B cell (primary cell): ENCODE data around the gene STAMBPL1. TPM values are rescaled to one million over a fixed set of nuclear protein-coding genes. Genes with fewer than 3 reads are reported as not detected.

Experiments used
- ATAC-seq: fragments of 200-7000 bp; cut with Tn5 transposase; one replicate; pipeline ENCODE4 v1.10.0; 2021; ENCODE audit warnings: low read depth, mild to moderate bottlenecking, moderate number of reproducible peaks, moderate library complexity
- CTCF ChIA-PET: fragments of 350-600 bp; sonication (Branson Sonifier 250); formaldehyde crosslinking; loops from one replicate; lab custom pipeline; 2021; ENCODE audit warnings: antibody characterized with exemption, inconsistent platforms; lab: Charles Lee
- POLR2A ChIA-PET: fragments of 350-600 bp; sonication (Branson Sonifier 250); formaldehyde crosslinking; loops from one replicate; lab custom pipeline; 2021; ENCODE audit warnings: antibody characterized with exemption; lab: Charles Lee
- DNase-seq: peaks from one replicate; pipeline ENCODE4 v3.0.0; 2013
- H2AFZ ChIP-seq: 2 replicates; pipeline ENCODE4 v1.6.1; 2012; ENCODE audit warnings: mild to moderate bottlenecking, low read depth, low read length; ENCODE audit not compliant: insufficient read depth, poor library complexity, severe bottlenecking
- H3K27ac ChIP-seq, 2 donors: 1 replicate in 1 of 2; 2 replicates in 1 of 2; pipeline ENCODE4 v1.5.1; 2012 to 2013; ENCODE audit warnings: low read length in 2 of 2, mild to moderate bottlenecking in 2 of 2, moderate library complexity in 1 of 2
- H3K27me3 ChIP-seq, 4 experiments: fragments of 200-600 bp in 1 of 4; sonication (generic) in 1 of 4; replicated peaks in 1 of 4; 1 replicate in 2 of 4; 2 replicates in 2 of 4; pipeline versions ENCODE4 v1.6.1 to v1.7.0; 2013 to 2016; ENCODE audit warnings: low read length in 3 of 4, mild to moderate bottlenecking in 2 of 4, mixed read lengths in 1 of 4, moderate library complexity in 1 of 4; ENCODE audit not compliant: insufficient read depth in 4 of 4, control insufficient read depth in 3 of 4; ENCODE audit errors: control extremely low read depth in 1 of 4
- H3K36me3 ChIP-seq, 2 experiments: replicated peaks in 1 of 2; 1 replicate in 1 of 2; 2 replicates in 1 of 2; pipeline versions ENCODE4 v1.6.1 to v1.7.1; 2013; ENCODE audit warnings: low read length in 1 of 2; ENCODE audit not compliant: insufficient read depth in 2 of 2, control insufficient read depth in 1 of 2; ENCODE audit errors: control extremely low read depth in 1 of 2, extremely low read depth in 1 of 2
- H3K4me1 ChIP-seq, 2 donors: fragments of 200-600 bp in 1 of 2; sonication (generic) in 1 of 2; 1 replicate in 1 of 2; 2 replicates in 1 of 2; pipeline versions ENCODE4 v1.5.1 to v1.6.1; 2013 to 2017; ENCODE audit warnings: low read length in 2 of 2; ENCODE audit not compliant: control insufficient read depth in 2 of 2, insufficient read depth in 2 of 2
- H3K4me2 ChIP-seq: replicated peaks from 2 replicates; pipeline ENCODE3; 2012; ENCODE audit warnings: mild to moderate bottlenecking, low read depth, low read length; ENCODE audit not compliant: poor library complexity, severe bottlenecking
- H3K4me3 ChIP-seq, 5 experiments: fragments of 200-600 bp in 1 of 5; sonication (generic) in 1 of 5; 1 replicate in 3 of 5; 2 replicates in 2 of 5; pipeline versions ENCODE4 v1.5.1 to v1.7.0; 2011 to 2016; ENCODE audit warnings: low read length in 4 of 5, mild to moderate bottlenecking in 4 of 5, low read depth in 2 of 5, control low read depth in 1 of 5, moderate library complexity in 1 of 5; ENCODE audit not compliant: insufficient read depth in 1 of 5; ENCODE audit errors: control extremely low read depth in 1 of 5, extremely low read depth in 1 of 5
- H3K79me2 ChIP-seq: fragments of 200-600 bp; sonication (generic); one replicate; pipeline ENCODE4 v1.6.0; 2016; ENCODE audit warnings: low read length; ENCODE audit not compliant: control insufficient read depth, insufficient read depth
- H3K9ac ChIP-seq: fragments of 200-600 bp; sonication (generic); 2 replicates; pipeline ENCODE4 v1.6.1; 2017; ENCODE audit warnings: mild to moderate bottlenecking, low read length, moderate library complexity
- H3K9me3 ChIP-seq, 3 donors: one replicate each; pipeline versions ENCODE4 v1.6.1 to v1.7.1; 2013; ENCODE audit warnings: low read length in 2 of 3; ENCODE audit not compliant: control insufficient read depth in 2 of 3, insufficient read depth in 1 of 3; ENCODE audit errors: control extremely low read depth in 1 of 3
- H4K20me1 ChIP-seq: 2 replicates; pipeline ENCODE4 v1.6.0; 2012; ENCODE audit warnings: mild to moderate bottlenecking, low read length; ENCODE audit not compliant: insufficient read depth, control insufficient read depth, poor library complexity, severe bottlenecking
- H3K27ac Mint-ChIP-seq: one replicate; pipeline ENCODE4 v1.8.0; 2021; ENCODE audit warnings: mixed read lengths
- H3K27me3 Mint-ChIP-seq: one replicate; pipeline ENCODE4 v1.8.0; 2021; ENCODE audit warnings: mixed read lengths
- H3K4me1 Mint-ChIP-seq: one replicate; pipeline ENCODE4 v1.8.0; 2021; ENCODE audit warnings: mixed read lengths
- H3K4me3 Mint-ChIP-seq: one replicate; pipeline ENCODE4 v1.8.0; 2021; ENCODE audit warnings: mixed read lengths
- H3K9me3 Mint-ChIP-seq: one replicate; pipeline ENCODE4 v1.8.0; 2022; ENCODE audit warnings: mixed read lengths; ENCODE audit not compliant: insufficient read depth
- EZH2 ChIP-seq: IDR thresholded peaks from 2 replicates; pipeline ENCODE4 v1.6.1; 2012; ENCODE audit warnings: borderline replicate concordance, low read depth, mild to moderate bottlenecking, moderate library complexity, low read length; ENCODE audit not compliant: insufficient read depth, poor library complexity, severe bottlenecking
- WGBS: methylation state at CpG from one replicate; pipeline ENCODE4 v1.1.5; 2013; ENCODE audit warnings: missing lambda C conversion rate; ENCODE audit not compliant: insufficient coverage; 5-methylcytosine and 5-hydroxymethylcytosine counted together
- intact Hi-C: fragments of 100-400 bp; cut with micrococcal nuclease; formaldehyde crosslinking; loops from one replicate; pipeline ENCODE4 v1.10.0; 2022
- polyA plus RNA-seq: library from polyadenylated mRNA; depleted of rRNA; stranded (reverse); fragments of >200 nt; gene quantifications from 2 replicates; pipeline ENCODE4 v1.2.3, GENCODE V29; 2012
- total RNA-seq, 2 donors: library from RNA; stranded (reverse); fragments of 120-200 nt in 1 of 2; gene quantifications; 1 replicate in 1 of 2; 2 replicates in 1 of 2; pipeline versions ENCODE4 v1.2.3 to v1.2.4, GENCODE V29; 2013 to 2022
- TF ChIP-seq, protein P1 (sequence below): fragments of 200-600 bp; IDR thresholded peaks from one replicate; pipeline ENCODE4 v1.8.0; 2022; ENCODE audit warnings: antibody characterized with exemption, mild to moderate bottlenecking

The STAMBPL1 gene
- total and polyA plus RNA-seq, 2 donors (not counting 1 experiment from before 2014, with no cell fraction given) = 50.3 to 64.2 TPM

DNA sequence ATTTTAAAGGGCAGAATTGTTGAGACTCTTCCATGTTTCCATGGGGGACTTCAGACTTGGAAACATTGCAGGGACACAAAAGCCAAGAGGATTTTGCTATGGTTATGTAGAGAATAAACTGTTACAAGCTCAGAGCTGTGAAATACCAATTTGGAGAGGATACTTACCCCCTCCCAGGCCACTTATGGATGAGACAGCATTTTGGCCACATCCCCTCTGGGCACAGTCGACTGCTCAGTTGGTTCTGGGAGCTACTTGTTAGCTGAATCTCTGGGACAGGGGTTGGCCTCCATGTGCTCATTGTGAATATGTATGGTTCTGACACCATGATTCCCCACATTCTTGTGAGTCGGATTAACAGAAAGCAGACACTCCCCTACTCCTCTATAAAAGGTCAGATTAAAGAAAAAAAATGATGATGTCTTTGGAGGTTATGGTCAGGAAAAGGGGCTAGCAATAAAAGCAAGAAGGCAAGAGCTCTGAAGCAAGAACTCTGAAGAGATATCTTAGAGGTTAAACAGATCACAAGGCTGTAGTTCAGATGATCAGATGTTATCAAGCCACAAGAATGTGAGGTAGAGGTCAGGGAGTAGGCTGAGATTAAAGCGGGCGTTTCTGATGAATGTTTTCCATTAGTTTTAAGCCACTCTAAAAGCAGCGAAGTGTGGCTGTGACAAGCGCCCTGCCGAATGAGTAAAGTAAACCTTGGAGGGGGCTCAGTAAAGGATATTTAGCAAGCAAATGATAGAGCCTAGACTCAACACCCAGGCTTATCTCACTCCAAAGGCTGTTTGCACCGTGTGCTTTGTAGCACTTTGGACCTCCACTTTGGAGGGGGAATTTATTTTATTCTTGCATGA is 17.2 kb downstream of the STAMBPL1 start:
- Histone ChIP-seq H3K79me2 (peaks cover 37% of the 10 kb centered on the region), H2AFZ (peak overlapping the region; percentile 12), H3K9me3 (no peaks in the 10 kb centered on the region), H3K27me3 (no peaks in the 10 kb centered on the region), H3K4me2 (peak overlapping the region; percentile 11), H4K20me1 (no peaks in the 10 kb centered on the region), H3K4me3 (peak overlapping the region in 1 of 5 experiments; percentile 1), H3K36me3 (peaks cover 4 to 21% of the 10 kb centered on the region in 2 experiments), H3K9ac (no peak overlapping the region), H3K27ac (peak overlapping the region in 1 of 2 donors; percentile 10), H3K4me1 (peaks cover 35 to 59% of the 10 kb centered on the region in 2 donors)
- H3K27ac Mint-ChIP-seq = peak overlapping the region; percentile 87
- DNase-seq = no peak
- WGBS = 71% methylated on average over 5 of the region's 8 CpGs
- POLR2A ChIA-PET = interaction anchor here (1.5 kb wide), 1 partner anchor 11 kb away, joined by 3 read pairs; no protein-coding TSS in a partner anchor
- H3K4me1 Mint-ChIP-seq = peaks cover 66% of the 10 kb centered on the region
- TF ChIP-seq EZH2 = no peak
- TF ChIP-seq, protein P1, sequence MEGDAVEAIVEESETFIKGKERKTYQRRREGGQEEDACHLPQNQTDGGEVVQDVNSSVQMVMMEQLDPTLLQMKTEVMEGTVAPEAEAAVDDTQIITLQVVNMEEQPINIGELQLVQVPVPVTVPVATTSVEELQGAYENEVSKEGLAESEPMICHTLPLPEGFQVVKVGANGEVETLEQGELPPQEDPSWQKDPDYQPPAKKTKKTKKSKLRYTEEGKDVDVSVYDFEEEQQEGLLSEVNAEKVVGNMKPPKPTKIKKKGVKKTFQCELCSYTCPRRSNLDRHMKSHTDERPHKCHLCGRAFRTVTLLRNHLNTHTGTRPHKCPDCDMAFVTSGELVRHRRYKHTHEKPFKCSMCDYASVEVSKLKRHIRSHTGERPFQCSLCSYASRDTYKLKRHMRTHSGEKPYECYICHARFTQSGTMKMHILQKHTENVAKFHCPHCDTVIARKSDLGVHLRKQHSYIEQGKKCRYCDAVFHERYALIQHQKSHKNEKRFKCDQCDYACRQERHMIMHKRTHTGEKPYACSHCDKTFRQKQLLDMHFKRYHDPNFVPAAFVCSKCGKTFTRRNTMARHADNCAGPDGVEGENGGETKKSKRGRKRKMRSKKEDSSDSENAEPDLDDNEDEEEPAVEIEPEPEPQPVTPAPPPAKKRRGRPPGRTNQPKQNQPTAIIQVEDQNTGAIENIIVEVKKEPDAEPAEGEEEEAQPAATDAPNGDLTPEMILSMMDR = no peak
- intact Hi-C loops = no loop called here
- CTCF ChIA-PET = interaction anchor here (0.7 to 1.3 kb wide), 2 partner anchors 35 to 96 kb away, joined by 4 read pairs; no protein-coding TSS in a partner anchor
- H3K4me3 Mint-ChIP-seq = peak overlapping the region; percentile 52
- H3K9me3 Mint-ChIP-seq = no peaks in the 10 kb centered on the region
- no peaks in the 10 kb centered on the region for H3K27me3 Mint-ChIP-seq
- ATAC-seq = no peak
